Stomach (tissue), 9 donors: Measurements from ENCODE around the gene TMA7. TPM values are rescaled to one million over a fixed set of nuclear protein-coding genes. Genes with fewer than 3 reads are reported as not detected.

Experiments used
- DNase-seq, 2 donors: peaks; one replicate each; pipeline versions ENCODE4 v3.0.0 to v3.0.0-alpha.2; 2013 to 2019
- H3K27ac ChIP-seq, 5 donors: fragments of 200-600 bp in 4 of 5; sonication (generic) in 4 of 5; one replicate each; pipeline ENCODE4 v1.5.1; 2013 to 2019; ENCODE audit warnings: mild to moderate bottlenecking in 1 of 5, moderate library complexity in 1 of 5
- H3K27me3 ChIP-seq, 3 donors: fragments of 200-600 bp; sonication (generic); one replicate each; pipeline ENCODE4 v1.5.1; 2017 to 2019; ENCODE audit warnings: mixed run types in 1 of 3
- H3K36me3 ChIP-seq, 4 donors: fragments of 200-600 bp; sonication (generic); 1 replicate in 3 of 4; 2 replicates in 1 of 4; pipeline ENCODE4 v1.5.1; 2016 to 2019
- H3K4me1 ChIP-seq, 4 donors: fragments of 200-600 bp; sonication (generic); one replicate each; pipeline ENCODE4 v1.5.1; 2016 to 2019
- H3K4me3 ChIP-seq, 4 donors: fragments of 200-600 bp; sonication (generic) in 3 of 4; one replicate each; pipeline ENCODE4 v1.5.1; 2016 to 2019; ENCODE audit warnings: mild to moderate bottlenecking in 1 of 4
- H3K9me3 ChIP-seq, 4 donors: fragments of 200-600 bp; sonication (generic); one replicate each; pipeline ENCODE4 v1.5.1; 2016 to 2019
- CTCF ChIP-seq, 7 experiments: fragments of 450-650 bp in 4 of 7; fragments of 200-600 bp in 3 of 7; sonication (generic) in 3 of 7; IDR thresholded peaks; one replicate each; pipeline ENCODE4 v1.5.1; 2016 to 2019; ENCODE audit warnings: antibody characterized with exemption in 7 of 7, control low read depth in 2 of 7, mild to moderate bottlenecking in 1 of 7
- EP300 ChIP-seq: sonication (generic); formaldehyde crosslinking; IDR thresholded peaks from one replicate; pipeline ENCODE4 v1.6.1; 2017; ENCODE audit warnings: antibody characterized with exemption
- POLR2A ChIP-seq, 4 donors: fragments of 450-650 bp; IDR thresholded peaks; one replicate each; pipeline ENCODE4 v1.6.1; 2016; ENCODE audit warnings: antibody characterized with exemption in 4 of 4, control low read depth in 2 of 4, mild to moderate bottlenecking in 1 of 4, moderate library complexity in 1 of 4
- POLR2AphosphoS5 ChIP-seq, 3 donors: sonication (generic); formaldehyde crosslinking; IDR thresholded peaks; one replicate each; pipeline ENCODE4 v1.6.1; 2016; ENCODE audit warnings: antibody characterized with exemption in 3 of 3
- WGBS, 5 donors: extraction: QIAGEN DNeasy Blood & Tissue Kit in 3 of 5; methylation state at CpG; one replicate each; pipeline versions ENCODE4 v1.1.5 to v1.1.7; 2013 to 2018; 5-methylcytosine and 5-hydroxymethylcytosine counted together
- intact Hi-C: fragments of 100-400 bp; cut with DNase I; formaldehyde crosslinking; loops from one replicate; pipeline ENCODE4 v1.15.1; 2023; ENCODE audit warnings: low total_unique reads
- polyA plus RNA-seq, 3 donors: library from polyadenylated mRNA; stranded (reverse); fragments of 200-250 nt; gene quantifications; one replicate each; pipeline ENCODE4 v1.2.3, GENCODE V29; 2013
- total RNA-seq, 5 donors: library from RNA; depleted of rRNA; stranded (reverse); fragments of >200 nt; gene quantifications; one replicate each; pipeline versions ENCODE4 v1.1.0 to v1.2.3, GENCODE V29; 2014 to 2016
- donor health status: healthy with polysubstance abuse.
- donor health status: Bipolar disorder and iron deficiency.
- donor health status: healthy.

The TMA7 gene
- total and polyA plus RNA-seq, 8 donors, result 107 to 702 (median 266) TPM

GRCh38 chr3:48435774-48436476 lies 4.1 kb upstream of the TMA7 start:
- H3K4me3 ChIP-seq, result no peak overlapping the region
- peak; percentile 91 to 96 for DNase-seq
- H3K27ac ChIP-seq, result peak overlapping the region in 4 of 5 donors; percentile 59 to 96 (median 62)
- H3K27me3 ChIP-seq, result no peaks in the 10 kb centered on the region
- no peaks in the 10 kb centered on the region for H3K9me3 ChIP-seq
- TF ChIP-seq EP300 (no peak), CTCF (IDR thresholded peaks at IDR 0.05) (peak in 6 of 7 experiments; percentile 88 to 100 (median 98)), POLR2A (IDR thresholded peaks at IDR 0.05) (no peak), POLR2AphosphoS5 (IDR thresholded peaks at IDR 0.05) (peak in 2 of 3 donors; percentile 47 to 77)
- intact Hi-C loops, result loop anchor here (2.0 kb wide), 1 partner anchor 35 kb away; no protein-coding TSS in a partner anchor
- H3K36me3 ChIP-seq, result peaks cover 8 to 22% (median 18%) of the 10 kb centered on the region in 4 donors
- WGBS, 5 donors, result 33 to 46% (median 41%) methylated on average over 6 to 7 of the region's 7 CpGs
- H3K4me1 ChIP-seq, result peaks cover 23 to 54% (median 28%) of the 10 kb centered on the region in 4 donors

GRCh38 chr3:48436477-48436787 lies 3.6 kb upstream of the TMA7 start:
- Histone ChIP-seq H3K27me3 (no peaks in the 10 kb centered on the region), H3K4me3 (no peak overlapping the region), H3K36me3 (peaks cover 8 to 22% (median 19%) of the 10 kb centered on the region in 4 donors), H3K4me1 (peaks cover 28 to 56% (median 31%) of the 10 kb centered on the region in 4 donors), H3K27ac (peak overlapping the region in 3 of 5 donors; percentile 4 to 96 (median 66)), H3K9me3 (no peaks in the 10 kb centered on the region)
- no peak for DNase-seq
- 0 to 88% (median 68%) methylated on average over 1 of the region's 1 CpG for WGBS, 5 donors
- TF ChIP-seq CTCF (IDR thresholded peaks at IDR 0.05) (no peak), POLR2A (IDR thresholded peaks at IDR 0.05) (no peak), POLR2AphosphoS5 (IDR thresholded peaks at IDR 0.05) (no peak), EP300 (no peak)
- intact Hi-C loops, result no loop called here

GRCh38 chr3:48436855-48437254 lies 3.2 kb upstream of the TMA7 start:
- peak in 1 of 2 donors; percentile 1 for DNase-seq
- intact Hi-C loops, result no loop called here
- Histone ChIP-seq H3K4me3 (no peak overlapping the region), H3K27me3 (no peaks in the 10 kb centered on the region), H3K9me3 (no peaks in the 10 kb centered on the region), H3K4me1 (peaks cover 32 to 60% (median 35%) of the 10 kb centered on the region in 4 donors), H3K36me3 (peaks cover 8 to 24% (median 22%) of the 10 kb centered on the region in 4 donors), H3K27ac (no peak overlapping the region)
- no peak for TF ChIP-seq POLR2A (IDR thresholded peaks at IDR 0.05)
- no peak for TF ChIP-seq CTCF (IDR thresholded peaks at IDR 0.05)
- TF ChIP-seq EP300, result no peak
- TF ChIP-seq POLR2AphosphoS5 (IDR thresholded peaks at IDR 0.05), result no peak
- 73 to 88% (median 83%) methylated on average over 7 of the region's 7 CpGs for WGBS, 5 donors

- peaks cover 33 to 65% (median 42%) of the 10 kb centered on the region in 4 donors for H3K4me1 ChIP-seq
Observed at GRCh38 chr3:48437812-48438211, 2.2 kb upstream of the TMA7 start.

More at GRCh38 chr3:48437812-48438211, 2.2 kb upstream of the TMA7 start:
- Histone ChIP-seq H3K4me3 (no peak overlapping the region), H3K36me3 (peaks cover 1 to 25% (median 22%) of the 10 kb centered on the region in 4 donors), H3K27ac (no peak overlapping the region), H3K27me3 (no peaks in the 10 kb centered on the region), H3K9me3 (no peaks in the 10 kb centered on the region)
- intact Hi-C loops, result no loop called here
- peak in 1 of 2 donors; percentile 1 for DNase-seq
- TF ChIP-seq EP300 (no peak), POLR2AphosphoS5 (IDR thresholded peaks at IDR 0.05) (no peak), POLR2A (IDR thresholded peaks at IDR 0.05) (no peak), CTCF (IDR thresholded peaks at IDR 0.05) (no peak)
- WGBS, 5 donors, result 85 to 91% (median 86%) methylated on average over 4 of the region's 4 CpGs
